GM10847 (cell line): ENCODE measurements around the gene RIN1.

ENCODE experiments used
- POLR2A ChIP-seq: IDR thresholded peaks from 2 replicates; pipeline ENCODE4 v1.6.1; 2011; ENCODE audit not compliant: insufficient read length; ENCODE audit errors: extremely low read depth

Gene RIN1

GRCh38 chr11:66328031-66328301 lies 8.3 kb downstream of the RIN1 start:
- TF ChIP-seq POLR2A: no peak

GRCh38 chr11:66327171-66328030 lies 8.8 kb downstream of the RIN1 start:
- no peak for TF ChIP-seq POLR2A

- TF ChIP-seq POLR2A: no peak
Observed at GRCh38 chr11:66326261-66327111, 9.7 kb downstream of the RIN1 start.

GRCh38 chr11:66325263-66325671 lies 11.0 kb downstream of the RIN1 start:
- no peak for TF ChIP-seq POLR2A

GRCh38 chr11:66324664-66325063 lies 11.6 kb downstream of the RIN1 start:
- no peak for TF ChIP-seq POLR2A

- TF ChIP-seq POLR2A: no peak
Observed at GRCh38 chr11:66323684-66324083, 12.6 kb downstream of the RIN1 start.

GRCh38 chr11:66322732-66323427 lies 13.4 kb downstream of the RIN1 start:
- TF ChIP-seq POLR2A: no peak

GRCh38 chr11:66321606-66322005 lies 14.6 kb downstream of the RIN1 start:
- TF ChIP-seq POLR2A: no peak

- TF ChIP-seq POLR2A: no peak
Observed at GRCh38 chr11:66318600-66318970, 17.6 kb downstream of the RIN1 start.

- TF ChIP-seq POLR2A: no peak
Observed at GRCh38 chr11:66317723-66318599, 18.3 kb downstream of the RIN1 start.

GRCh38 chr11:66317322-66317722 lies 18.9 kb downstream of the RIN1 start:
- TF ChIP-seq POLR2A: peak; percentile 0

GRCh38 chr11:66316849-66317251 lies 19.4 kb downstream of the RIN1 start, which contains the start of gene CD248:
Gene CD248 (minus strand): TSS chr11:66317044. CDS start chr11:66317027, 17 bp downstream.
- TF ChIP-seq POLR2A: no peak

- TF ChIP-seq POLR2A: no peak
Observed at GRCh38 chr11:66315921-66316811, 20.1 kb downstream of the RIN1 start.

- TF ChIP-seq POLR2A: no peak
Observed at GRCh38 chr11:66315498-66315885, 20.7 kb downstream of the RIN1 start.
